Activated CD8-positive, alpha-beta memory T cell treated with anti-CD3 and anti-CD28 coated beads for 24 hours (primary cell): Measurements from ENCODE around the gene TCHHL1.

ENCODE experiments used
- DNase-seq: peaks from one replicate; pipeline ENCODE4 v3.0.0-alpha.2; 2020

Gene TCHHL1

GRCh38 chr1:152036267-152037216 lies 52.3 kb downstream of the TCHHL1 start, which contains the start of gene S100A11:
TSS of gene S100A11 (minus strand) at chr1:152037004. CDS start at chr1:152036915, 89 bp downstream.
- peak; percentile 86 for DNase-seq

DNA sequence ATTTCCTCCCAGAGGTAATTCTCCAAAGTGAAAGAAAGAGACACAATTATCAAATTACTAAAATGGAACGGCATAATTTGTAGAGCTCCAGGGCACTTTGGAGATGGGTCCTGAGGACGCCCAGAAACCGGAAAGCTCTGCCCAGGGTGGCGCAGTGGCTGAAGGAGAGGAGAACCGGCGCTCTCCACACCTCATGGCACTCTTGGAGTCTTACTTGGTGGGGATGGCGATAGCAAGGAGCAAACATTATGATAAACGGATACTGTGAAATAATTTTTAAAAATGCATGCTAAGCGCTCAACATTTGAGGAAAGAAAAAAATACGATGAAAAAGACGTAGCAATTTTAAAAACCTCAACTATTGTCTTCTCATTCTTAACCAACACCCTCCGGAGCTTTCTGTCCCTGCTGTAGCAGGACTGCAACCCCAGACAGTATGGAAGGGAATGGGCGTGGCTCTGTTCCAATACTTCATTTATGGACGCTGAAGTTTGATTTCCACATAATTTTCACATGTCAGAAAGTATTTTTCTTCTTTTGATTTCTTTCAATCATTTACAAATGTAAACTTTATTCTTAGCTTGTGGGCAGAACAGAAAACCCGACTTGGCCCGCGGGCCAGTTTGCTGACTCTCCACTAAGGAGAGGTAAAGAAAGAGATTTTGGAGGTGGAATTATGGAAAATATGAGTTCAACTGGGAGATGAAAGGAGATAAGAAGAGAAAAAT lies 53.2 kb downstream of the TCHHL1 start:
- DNase-seq: no peak

GRCh38 chr1:152034654-152035538 lies 54.0 kb downstream of the TCHHL1 start:
- peak; percentile 84 for DNase-seq

- DNase-seq: no peak
Observed at GRCh38 chr1:152034324-152034653, 54.6 kb downstream of the TCHHL1 start.
